AG04449 (cell line): ENCODE results near the gene EFL1.
A peak's percentile ranks its signal among the peaks of the same experiment; 100 is the strongest.
"Not testable (repeated sequence)": the region's sequence is repeated elsewhere in the genome, so short reads cannot be mapped to it uniquely, and the experiment has no call there.

Experiments
- CTCF ChIA-PET: fragments of 350-600 bp; formaldehyde crosslinking; extraction: SDS; loops from one replicate; lab custom pipeline; 2021; ENCODE audit warnings: antibody characterized with exemption; lab: Yijun Ruan, JAX
- POLR2A ChIA-PET: fragments of 400-600, 350-600 bp; formaldehyde crosslinking; extraction: SDS; loops from one replicate; lab custom pipeline; 2020; ENCODE audit warnings: antibody characterized with exemption, inconsistent platforms; lab: Yijun Ruan, JAX
- DNase-seq: peaks from one replicate; pipeline ENCODE4 v3.0.0-alpha.2; 2010; ENCODE audit warnings: low read depth, low spot score
- H3K4me3 ChIP-seq: 2 replicates; pipeline ENCODE4 v1.5.1; 2011; ENCODE audit warnings: low read depth, mild to moderate bottlenecking, control low read depth, low read length
- CTCF ChIP-seq: IDR thresholded peaks from one replicate; pipeline ENCODE4 v1.5.1; 2011; ENCODE audit warnings: mild to moderate bottlenecking, moderate library complexity, low read length, control low read depth, inconsistent platforms; ENCODE audit not compliant: insufficient read depth; ENCODE audit errors: missing control alignments

The EFL1 gene

GRCh38 chr15:82197733-82198594 is 64.6 kb downstream of the EFL1 start:
- no peak for DNase-seq
- CTCF ChIA-PET, result interaction anchor here (0.7 to 1.2 kb wide), 19 partner anchors 9 to 788 kb away, joined by 3 to 38 read pairs (median 4); no protein-coding TSS in a partner anchor
- POLR2A ChIA-PET, result no interaction called here

GRCh38 chr15:82196353-82196752 is 66.2 kb downstream of the EFL1 start:
- no peak for DNase-seq
- POLR2A ChIA-PET, result interaction anchor here (1.2 kb wide), 1 partner anchor 114 kb away, joined by 5 read pairs; no protein-coding TSS in a partner anchor
- TF ChIP-seq CTCF, result no peak
- CTCF ChIA-PET, result interaction anchor here (1.2 to 6.3 kb wide), 6 partner anchors 13 to 786 kb away, joined by 4 to 107 read pairs (median 10); no protein-coding TSS in a partner anchor
- H3K4me3 ChIP-seq, result no peak overlapping the region

More at GRCh38 chr15:82197733-82198594, 64.6 kb downstream of the EFL1 start:
- TF ChIP-seq CTCF, result peak; percentile 79
- no peak overlapping the region for H3K4me3 ChIP-seq

- CTCF ChIA-PET, result interaction anchor here (1.2 to 6.3 kb wide), 5 partner anchors 12 to 785 kb away, joined by 4 to 107 read pairs (median 10); no protein-coding TSS in a partner anchor
- H3K4me3 ChIP-seq, POLR2A ChIA-PET, DNase-seq: not testable (repeated sequence)
Measured at GRCh38 chr15:82195818-82196217, 66.7 kb downstream of the EFL1 start.

GRCh38 chr15:82194488-82194887 is 68.0 kb downstream of the EFL1 start:
- H3K4me3 ChIP-seq, POLR2A ChIA-PET, DNase-seq: not testable (repeated sequence)
- CTCF ChIA-PET, result interaction anchor here (0.8 to 6.3 kb wide), 5 partner anchors 85 to 784 kb away, joined by 3 to 107 read pairs (median 4); no protein-coding TSS in a partner anchor

- H3K4me3 ChIP-seq, DNase-seq, POLR2A ChIA-PET: not testable (repeated sequence)
- CTCF ChIA-PET, result interaction anchor here (6.3 kb wide), 1 partner anchor 84 kb away, joined by 107 read pairs; no protein-coding TSS in a partner anchor
Measured at GRCh38 chr15:82193435-82193834, 69.1 kb downstream of the EFL1 start.

GRCh38 chr15:82192394-82192793 is 70.1 kb downstream of the EFL1 start:
- CTCF ChIA-PET, result interaction anchor here (6.3 kb wide), 1 partner anchor 83 kb away, joined by 107 read pairs; no protein-coding TSS in a partner anchor
- POLR2A ChIA-PET, H3K4me3 ChIP-seq, DNase-seq: not testable (repeated sequence)

- ChIA-PET POLR2A (no interaction called here), CTCF (interaction anchor here (0.8 to 1.7 kb wide), 5 partner anchors 11 to 777 kb away, joined by 3 to 6 read pairs (median 4); no protein-coding TSS in a partner anchor)
- no peak for TF ChIP-seq CTCF
- no peak overlapping the region for H3K4me3 ChIP-seq
- no peak for DNase-seq
Measured at GRCh38 chr15:82186719-82187406, 75.7 kb downstream of the EFL1 start.

GRCh38 chr15:82186161-82186560 is 76.4 kb downstream of the EFL1 start:
- no peak for TF ChIP-seq CTCF
- DNase-seq, result no peak
- H3K4me3 ChIP-seq, result no peak overlapping the region
- POLR2A ChIA-PET, result no interaction called here
- CTCF ChIA-PET, result interaction anchor here (1.7 kb wide), 1 partner anchor 776 kb away, joined by 5 read pairs; no protein-coding TSS in a partner anchor
